COLO829 (cell line): ENCODE results near the gene HIP1.
"Not testable (repeated sequence)": the region's sequence is repeated elsewhere in the genome, so short reads cannot be mapped to it uniquely, and the experiment has no call there.

Experiments
- DNase-seq: peaks from one replicate; pipeline ENCODE4 v3.0.0; 2012; ENCODE audit warnings: low spot score

The HIP1 gene

DNA sequence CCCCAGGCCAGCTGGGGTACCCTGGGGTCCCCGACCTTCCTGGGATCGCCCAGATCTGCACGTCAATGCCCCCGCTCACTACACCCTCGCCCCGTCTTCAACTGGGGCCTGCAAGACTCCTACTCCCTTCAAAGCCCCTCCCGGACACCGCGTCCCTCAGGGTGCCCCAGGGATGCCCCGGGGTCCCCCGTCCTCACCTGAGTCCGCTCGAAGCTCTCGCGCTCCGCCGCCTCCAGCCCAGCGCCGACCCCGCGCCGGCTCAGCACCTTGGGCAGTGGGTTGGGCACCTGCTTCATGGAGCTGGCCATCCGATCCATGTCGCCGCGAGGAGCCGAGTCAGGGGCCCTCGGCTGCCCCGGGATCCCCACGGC lies at the start of gene HIP1:
TSS of gene HIP1 (minus strand) at position 338 of the 371 bp plus-strand sequence. CDS start at position 317, 21 bp downstream.
- no peak for DNase-seq

DNA sequence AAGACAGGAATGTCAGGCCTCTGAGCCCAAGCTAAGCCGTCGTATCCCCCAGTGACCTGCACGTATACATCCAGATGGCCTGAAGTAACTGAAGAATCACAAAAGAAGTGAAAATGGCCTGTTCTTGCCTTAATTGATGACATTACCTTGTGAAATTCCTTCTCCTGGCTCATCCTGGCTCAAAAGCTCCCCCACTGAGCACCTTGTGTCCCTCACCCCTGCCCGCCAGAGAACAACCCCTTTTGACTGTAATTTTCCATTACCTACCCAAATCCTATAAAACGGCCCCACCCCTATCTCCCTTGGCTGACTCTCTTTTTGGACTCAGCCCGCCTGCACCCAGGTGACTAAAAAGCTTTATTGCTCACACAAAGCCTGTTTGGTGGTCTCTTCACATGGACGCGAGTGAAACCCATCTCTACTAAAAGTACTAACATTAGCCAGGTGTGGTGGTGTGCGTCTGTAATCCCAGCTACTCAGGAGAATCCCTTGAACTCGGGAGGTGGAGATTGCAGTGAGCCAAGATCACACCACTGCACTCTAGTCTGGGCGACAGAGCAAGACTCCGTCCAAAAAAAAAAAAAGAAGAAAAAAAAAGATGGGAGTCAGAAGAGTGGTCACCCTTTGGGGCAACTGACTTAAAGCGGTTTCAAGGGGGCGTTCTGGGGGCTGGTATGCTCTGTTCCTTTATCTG lies 49.6 kb upstream of the HIP1 start:
- DNase-seq = not testable (repeated sequence)

DNA sequence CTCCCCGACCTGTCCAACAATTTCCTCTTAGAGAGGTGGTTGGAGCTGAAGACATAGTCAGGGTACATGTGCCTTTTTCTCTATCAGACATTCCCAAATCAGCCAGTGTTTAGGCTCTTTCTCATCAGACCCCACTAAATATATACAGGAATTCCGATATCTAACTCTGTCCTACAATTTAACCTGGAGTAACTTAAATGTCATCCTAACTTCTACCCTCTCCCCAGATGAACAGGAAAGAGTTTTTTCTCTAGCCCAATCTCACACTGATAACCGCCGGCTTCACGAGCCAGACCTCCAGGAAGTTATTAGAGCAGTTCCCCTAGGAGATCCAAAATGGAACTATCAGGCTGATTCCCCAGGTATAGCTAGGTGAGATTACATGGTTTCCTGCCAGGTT lies 44.3 kb upstream of the HIP1 start:
- DNase-seq = not testable (repeated sequence)

DNA sequence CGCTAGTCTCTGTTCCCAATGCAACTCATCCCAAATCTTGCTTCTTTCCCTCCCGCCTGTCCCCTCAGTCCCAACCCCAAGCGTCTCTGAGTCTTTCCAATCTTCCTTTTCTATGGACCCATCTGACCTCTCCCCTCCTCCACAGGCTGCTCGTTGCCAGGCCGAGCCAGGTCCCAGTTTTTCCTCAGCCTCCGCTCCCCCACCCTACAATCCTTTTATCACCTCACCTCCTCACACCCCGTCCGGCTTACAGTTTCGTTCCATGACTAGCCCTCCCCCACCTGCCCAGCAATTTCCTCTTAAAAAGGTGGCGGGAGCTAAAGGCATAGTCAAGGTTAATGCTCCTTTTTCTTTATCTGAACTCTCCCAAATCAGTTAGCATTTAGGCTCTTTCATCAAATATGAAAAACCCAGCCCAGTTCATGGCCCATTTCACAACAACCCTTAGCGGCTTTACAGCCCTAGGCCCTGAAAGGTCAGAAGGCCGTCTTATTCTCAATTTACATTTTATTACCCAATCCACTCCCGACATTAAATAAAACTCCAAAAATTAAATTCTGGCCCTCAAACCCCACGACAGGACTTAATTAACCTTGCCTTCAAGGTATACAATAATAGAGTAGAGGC lies 42.0 kb upstream of the HIP1 start:
- not testable (repeated sequence) for DNase-seq

DNA sequence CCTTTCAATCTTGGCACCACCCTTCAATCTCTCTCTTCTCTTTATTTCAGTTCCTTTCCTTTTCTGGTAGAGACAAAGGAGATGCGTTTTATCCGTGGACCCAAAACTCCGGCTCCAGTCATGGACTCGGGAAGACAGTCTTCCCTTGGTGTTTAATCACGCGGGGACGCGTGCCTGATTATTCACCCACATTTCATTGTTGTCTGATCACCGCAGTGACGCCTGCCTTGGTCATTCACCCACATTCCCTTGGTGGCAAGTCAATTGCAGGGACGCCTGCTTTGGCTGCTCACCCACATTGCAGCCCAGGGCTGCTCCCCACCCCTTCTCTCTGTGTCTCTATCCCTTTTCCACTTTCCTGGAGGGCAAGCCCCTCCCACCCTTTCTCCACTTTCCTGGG lies 40.8 kb upstream of the HIP1 start:
- not testable (repeated sequence) for DNase-seq

DNA sequence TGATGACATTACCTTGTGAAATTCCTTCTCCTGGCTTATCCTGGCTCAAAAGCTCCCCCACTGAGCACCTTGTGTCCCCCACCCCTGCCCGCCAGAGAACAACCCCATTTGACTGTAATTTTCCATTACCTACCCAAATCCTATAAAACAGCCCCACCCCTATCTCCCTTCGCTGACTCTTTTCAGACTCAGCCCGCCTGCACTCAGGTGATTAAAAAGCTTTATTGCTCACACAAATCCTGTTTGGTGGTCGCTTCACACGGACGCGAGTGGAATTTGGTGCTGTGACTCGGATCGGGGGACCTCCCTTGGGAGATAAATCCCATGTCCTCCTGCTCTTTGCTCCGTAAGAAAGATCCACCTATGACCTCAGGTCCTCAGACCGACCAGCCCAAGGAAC lies 40.3 kb upstream of the HIP1 start:
- not testable (repeated sequence) for DNase-seq

DNA sequence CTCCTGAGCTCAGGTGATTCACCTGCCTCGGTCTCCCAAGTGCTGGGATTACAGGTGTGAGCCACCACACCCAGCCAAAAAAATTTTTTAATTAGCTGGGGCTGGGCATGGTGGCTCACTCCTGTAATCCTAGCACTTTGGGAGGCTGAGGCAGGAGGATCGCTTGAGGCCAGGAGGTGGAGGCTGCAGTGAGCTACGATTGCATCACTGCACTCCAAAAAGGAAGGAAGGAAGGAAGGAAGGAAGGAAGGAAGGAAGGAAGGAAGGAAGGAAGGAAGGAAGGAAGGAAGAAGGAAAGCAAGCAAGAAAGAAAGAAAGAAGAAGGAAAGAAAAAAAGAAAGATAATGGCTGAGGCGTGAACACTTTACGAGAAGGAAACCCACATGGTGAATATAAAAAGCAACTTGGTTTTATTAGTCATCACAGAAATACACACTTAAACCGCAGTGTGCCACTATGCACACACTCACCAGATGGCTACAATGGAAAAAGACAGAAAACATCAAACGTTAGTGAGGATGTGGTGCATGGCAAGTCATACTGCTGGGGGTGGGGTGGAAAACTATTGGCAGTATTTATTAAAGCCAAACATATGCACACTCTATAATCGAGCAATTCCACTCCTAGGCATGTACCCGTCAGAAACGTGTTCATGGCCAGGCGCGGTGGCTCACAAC lies 37.7 kb upstream of the HIP1 start:
- DNase-seq = peak; percentile 48

DNA sequence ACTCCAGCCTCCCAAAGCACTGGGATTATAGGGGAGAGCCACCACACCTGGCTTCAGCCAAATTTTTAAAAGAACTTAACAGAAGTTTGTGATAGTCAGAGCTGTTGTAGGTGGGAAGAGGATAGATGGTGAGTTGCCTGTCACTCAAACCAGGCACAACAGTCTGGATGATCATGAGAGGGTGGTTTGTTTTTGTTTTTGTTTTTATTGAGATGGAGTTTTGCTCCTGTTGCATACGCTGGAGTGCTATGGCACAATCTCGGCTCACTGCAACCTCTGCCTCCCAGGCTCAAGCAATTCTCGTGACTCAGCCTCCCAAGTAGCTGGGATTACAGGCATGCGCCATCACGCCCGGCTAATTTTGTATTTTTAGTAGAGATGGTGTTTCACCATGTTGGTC lies 35.2 kb upstream of the HIP1 start:
- DNase-seq = not testable (repeated sequence)

DNA sequence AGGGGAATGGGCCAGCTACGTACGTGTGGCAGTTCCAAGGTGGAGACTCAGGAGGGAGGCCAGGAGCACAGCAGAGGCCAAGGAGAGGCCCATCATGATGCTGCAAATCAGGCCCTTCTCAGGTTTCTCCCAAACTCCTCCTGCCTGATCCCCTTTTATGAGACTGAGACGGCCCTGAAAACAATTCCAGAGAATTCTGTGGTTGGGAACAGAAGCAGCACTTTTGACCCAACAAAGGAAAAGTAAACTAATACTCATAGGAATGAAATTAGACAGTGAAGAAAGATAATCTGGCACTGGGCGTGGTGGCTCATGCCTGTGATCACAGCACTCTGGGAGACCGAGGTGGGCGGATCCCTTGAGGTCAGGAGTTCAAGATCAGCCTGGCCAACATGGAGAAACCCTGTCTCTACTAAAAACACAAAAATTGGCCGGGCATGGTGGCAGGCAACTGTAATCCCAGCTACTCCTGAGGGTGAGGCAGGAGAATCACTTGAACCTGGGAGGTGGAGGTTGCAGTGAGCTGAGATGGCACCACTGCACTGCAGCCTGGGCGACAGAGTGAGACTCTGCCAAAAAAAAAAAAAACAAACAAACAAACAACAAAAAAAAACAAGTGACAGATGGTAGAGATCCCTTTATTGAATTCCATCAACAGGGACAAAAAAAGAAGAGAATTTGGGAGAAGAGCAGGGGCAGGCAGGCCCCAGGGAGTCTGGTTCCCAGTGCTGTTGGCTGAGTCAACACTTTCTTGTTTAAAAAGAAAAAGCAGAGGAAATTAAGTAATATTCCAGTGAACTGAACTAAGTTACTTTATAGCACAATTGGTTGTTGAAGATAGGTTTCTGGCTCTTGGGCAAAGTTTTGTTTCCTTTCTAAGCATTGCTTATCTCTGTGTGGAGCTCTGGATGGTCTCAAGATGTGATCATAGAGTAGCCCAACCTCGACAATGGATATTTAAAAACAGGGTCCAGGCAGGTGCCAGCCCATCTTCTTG lies 33.6 kb upstream of the HIP1 start, which contains the start of gene CCL26:
TSS of gene CCL26 (minus strand) at position 131 of the 997 bp plus-strand sequence. CDS start at position 96, 35 bp downstream.
- DNase-seq = no peak

DNA sequence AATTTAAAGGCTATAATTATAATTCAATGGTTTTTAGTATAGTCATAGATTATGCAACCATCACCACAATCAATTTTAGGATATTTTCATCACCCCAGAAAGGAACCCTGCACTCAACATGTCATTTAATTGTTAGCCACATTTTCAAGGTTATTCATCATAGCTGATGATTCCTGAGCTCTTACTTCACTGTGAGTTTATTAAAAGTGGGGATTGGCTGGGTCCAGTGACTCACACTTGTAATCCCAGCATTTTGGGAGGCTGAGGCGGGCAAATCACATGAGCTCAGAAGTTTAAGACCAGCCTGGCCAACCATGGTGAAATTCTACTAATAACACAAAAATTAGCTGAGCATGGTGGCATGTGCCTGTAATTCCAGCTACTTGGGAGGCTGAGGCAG lies 32.5 kb upstream of the HIP1 start:
- no peak for DNase-seq

DNA sequence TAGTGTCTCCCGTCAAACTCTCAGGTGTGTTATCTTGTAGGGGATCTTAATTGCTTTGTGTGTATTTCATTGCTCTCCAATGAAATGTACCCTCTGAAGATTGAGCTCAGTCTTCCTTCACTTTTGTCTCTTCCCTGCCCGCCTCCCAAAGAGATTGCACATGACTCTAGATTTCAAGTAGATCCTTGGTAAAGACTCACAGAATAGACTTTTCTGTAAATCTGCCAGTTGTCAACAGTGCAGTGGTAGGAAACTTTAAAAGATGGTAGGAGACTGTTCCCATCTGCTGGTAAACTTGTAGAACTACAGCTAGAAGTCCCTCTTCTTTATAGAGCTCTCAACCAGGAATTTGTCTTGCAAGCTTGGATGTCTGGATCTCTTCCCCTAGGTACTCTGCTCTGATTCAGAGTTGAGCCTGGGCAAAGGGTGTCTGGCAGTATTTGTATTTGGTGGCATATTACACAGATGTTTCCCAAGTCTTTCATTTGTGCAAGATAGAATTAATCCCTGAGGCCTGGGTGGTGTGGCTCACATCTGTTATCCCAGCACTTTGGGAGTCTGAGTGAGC lies 23.7 kb upstream of the HIP1 start:
- DNase-seq = peak; percentile 96

DNA sequence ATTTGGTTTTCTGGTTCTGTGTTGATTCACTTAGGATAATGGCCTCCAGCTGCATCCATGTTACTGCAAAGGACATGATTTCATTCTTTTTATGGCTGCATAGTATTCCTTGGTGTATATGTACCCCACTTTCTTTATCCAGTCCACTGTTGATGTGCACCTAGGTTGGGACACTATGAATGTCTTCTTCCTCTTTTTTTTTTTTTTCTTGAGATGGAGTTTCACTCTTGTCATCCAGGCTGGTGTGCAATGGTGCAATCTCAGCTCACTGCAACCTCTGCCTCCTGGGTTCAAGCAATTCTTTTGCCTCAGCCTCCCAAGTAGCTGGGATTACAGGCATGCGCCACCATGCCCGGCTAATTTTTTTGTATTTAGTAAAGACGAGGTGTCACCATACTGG lies 23.1 kb upstream of the HIP1 start:
- DNase-seq = not testable (repeated sequence)

DNA sequence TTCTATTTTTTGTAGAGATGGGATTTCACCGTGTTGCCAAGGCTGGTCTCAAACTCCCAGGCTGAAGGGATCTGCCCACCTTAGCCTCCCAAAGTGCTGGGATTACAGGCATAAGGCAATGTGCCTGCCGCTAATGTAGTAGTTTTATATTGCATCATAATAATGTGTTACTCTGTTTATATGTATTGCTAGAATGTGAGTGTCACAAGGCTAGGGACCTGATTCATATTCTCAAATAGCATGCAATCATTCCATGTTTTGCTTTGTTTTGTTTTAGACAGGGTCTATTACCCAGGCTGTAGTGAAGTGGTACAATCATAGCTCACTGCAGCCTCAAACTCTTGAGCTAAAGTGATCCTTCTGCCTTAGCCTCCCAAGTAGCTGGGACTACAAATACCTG lies 19.8 kb upstream of the HIP1 start:
- no peak for DNase-seq

DNA sequence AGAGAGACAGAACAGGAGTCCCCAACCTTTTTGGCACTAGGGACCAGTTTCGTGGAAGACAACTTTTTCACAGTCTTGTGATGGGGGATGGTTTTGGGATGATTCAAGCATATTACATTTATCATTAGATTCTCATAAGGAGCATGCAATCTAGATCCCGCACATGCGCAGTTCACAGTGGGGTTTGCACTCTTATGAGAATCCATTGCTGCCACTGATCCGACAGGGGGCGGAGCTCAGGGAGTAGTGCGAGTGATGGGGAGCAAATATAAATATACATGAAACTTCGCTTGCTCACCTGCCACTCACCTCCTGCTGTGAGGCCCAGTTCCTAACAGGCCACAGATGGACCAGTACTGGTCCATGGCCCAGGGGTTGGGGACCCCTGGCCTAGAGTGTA lies 19.1 kb upstream of the HIP1 start:
- DNase-seq = no peak

DNA sequence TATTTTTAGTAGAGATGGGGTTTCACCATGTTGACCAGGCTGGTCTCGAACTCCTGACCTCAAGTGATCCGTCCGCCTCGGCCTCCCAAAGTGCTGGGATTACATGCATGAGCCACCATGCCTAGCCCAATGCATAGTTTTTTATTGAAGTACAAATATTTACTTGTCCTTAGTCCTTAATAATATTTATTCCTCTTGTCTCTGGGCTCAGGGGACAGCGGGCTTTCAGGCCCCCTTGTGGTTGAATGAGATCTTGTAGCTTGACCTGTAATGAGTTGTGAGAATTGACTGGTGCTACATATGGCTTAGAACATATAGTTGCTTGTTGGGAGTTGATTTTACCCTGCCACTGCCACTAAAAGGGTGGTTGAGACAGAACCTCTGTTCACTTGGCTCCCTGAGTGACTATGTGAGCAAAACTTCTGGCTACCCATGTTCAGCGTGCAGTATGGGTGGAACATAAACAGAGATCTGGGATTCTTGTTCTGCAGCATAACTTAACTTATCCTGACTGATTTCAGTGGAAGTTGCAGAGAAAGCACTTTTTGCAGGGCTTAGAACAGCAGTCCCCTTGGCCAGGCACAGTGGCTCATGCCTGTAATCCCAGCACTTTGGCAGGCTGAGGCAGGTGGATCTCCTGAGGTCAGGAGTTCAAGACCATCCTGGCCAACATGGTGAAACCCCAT lies 18.4 kb upstream of the HIP1 start:
- no peak for DNase-seq

DNA sequence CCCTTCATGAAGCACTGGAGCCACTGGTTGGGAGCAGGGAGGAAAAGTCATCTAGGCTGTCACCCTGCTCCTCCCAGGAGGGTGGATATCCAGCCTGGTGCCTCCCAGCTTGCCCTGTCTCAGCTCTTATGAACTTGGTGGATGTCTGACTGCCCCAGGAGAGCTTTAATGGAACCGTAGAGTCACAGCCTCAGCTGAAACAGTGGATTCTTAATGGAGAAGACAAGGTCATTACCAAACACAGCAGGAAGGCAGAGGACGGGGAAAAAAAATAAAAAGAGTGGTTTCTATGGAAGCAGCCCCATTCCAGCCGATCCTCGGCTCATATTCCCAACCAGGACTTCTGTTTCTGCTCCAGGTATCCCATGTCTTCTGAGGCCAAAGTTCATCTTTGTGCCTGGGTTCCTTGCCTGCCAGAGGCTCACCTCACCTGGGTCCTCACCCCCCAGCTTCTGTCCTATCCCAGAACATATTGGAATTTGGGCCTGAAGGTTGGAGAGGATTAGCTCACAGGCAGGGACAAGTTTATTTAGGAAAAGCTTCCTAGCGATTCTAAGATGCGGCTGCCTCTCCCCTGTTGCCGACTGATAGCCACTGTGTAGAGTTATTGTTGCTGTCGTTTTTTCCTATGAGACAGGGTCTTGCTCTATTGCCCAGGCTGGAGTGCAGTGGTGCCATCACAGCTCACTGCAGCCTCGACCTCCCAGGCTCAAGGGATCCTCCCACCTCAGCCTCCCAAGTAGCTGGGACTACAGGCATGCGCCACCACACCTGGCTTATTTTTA lies 17.7 kb upstream of the HIP1 start:
- DNase-seq = no peak

DNA sequence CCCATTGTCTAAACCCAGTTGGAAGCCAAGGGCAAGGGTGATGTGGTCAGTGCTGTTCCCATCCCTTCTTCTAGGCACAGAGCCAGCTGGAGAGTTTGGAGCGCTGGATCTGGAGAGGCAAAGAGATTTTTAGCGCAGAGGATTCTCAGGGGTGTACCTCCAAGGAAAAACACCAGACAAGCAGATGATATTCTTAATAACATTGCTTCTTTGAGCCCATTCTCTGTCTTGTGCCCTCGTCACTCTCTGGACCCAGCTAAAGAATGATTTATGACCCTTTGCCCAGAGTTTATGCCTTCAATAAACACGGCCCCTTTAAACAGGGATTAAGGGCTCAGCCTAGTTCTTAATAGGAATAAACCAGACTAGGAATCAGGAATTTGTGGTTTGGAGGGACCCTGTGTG lies 4.7 kb upstream of the HIP1 start:
- no peak for DNase-seq

DNA sequence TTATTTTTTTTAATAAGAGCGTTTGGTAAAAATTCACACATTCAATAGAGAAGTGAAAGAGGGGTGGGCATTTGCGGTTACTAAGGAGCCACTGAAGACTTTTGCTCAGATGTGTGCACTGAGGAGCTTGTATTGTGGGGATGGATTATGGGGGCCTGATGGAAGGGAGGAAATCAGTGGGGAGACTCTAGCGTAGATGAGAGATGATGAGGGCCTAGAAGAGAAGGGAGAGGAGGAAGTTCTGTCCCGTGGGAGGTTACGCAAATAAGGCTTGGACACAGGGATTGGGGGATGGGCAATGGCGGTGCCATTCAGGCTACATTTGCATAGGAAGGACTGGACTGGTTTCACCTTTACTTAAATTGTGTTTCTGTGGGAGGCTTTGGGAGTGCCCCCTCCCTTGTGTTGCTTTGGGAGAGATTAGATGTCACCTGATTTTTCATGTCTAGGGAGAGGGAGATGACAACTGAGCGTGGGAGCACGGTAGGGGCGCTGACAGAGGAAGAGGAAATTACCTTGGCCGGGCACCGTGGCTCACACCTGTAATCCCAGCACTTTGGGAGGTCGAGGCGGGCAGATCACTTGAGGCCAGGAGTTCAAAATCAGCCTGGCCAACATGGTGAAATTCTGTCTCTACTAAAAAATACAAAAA lies 2.2 kb upstream of the HIP1 start:
- DNase-seq = no peak

DNA sequence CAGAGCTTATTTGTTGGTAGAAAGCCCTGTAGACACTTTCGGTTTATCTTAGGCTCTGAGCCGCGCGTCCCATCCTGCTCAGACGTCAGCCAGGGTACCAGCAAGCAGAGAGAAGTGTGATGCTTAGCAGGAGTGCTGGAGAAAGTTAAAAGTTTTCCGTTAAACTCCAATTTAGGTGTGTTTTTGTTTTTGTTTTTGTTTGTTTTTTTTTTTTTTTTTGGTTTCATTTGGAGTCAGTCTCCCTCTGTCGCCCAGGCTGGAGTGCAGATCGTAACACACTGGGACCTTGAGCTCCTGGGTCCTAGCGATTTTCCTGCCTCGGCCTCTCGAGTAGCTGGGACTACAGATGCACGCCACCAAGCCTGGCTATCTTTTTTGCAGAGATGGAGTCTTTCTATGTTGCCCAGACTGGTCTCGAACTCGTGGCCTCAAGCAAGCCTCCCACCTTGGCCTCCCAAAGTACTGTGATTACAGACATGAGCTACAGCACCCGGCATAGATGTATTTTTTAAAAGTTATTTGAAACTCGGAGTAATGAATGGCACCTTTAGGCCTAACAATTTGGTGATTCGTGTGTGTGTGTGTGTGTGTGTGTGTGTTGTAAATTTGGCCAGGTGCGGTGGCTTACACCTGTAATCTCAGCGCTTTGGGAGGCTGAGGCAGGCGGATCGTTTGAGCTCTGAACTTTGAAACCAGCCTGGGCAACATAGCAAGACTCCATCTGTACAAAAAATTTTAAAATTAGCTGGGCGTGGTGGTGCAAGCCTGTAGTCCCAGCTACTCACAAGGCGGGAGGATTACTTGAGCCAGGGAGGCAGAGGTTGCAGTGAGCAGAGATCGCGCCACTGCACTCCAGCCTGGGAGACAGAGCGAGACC lies 1.3 kb upstream of the HIP1 start:
- no peak for DNase-seq
